ENCODE measurements around the gene ETV3.

DNA sequence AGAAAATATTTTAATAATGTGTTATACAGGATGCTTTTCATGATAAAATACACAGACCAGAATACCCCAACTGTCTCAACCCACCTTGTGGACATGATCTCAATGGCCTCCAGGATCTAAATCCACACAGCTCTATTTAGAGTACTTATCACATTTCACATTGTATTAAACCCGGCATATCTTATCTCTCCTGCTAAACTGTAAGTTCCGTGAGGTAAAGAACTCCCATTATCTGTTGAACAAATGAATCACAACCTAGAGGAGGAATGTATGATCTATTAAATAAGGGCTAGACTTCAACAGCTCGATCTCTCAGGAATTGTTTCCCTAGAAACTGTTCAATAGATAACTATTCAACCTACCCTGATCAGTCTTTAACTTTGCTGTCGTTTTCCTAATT is 6.9 kb downstream of the ETV3 start:
- TF ChIP-seq TAF1 (IDR thresholded peaks at IDR 0.05; ENCODE audit: borderline replicate concordance, insufficient read depth, low read length): no peak
- TF ChIP-seq SIN3A (IDR thresholded peaks at IDR 0.05; ENCODE audit: borderline replicate concordance, insufficient read depth, low read length): no peak
- no peak for TF ChIP-seq POLR2AphosphoS5 (IDR thresholded peaks at IDR 0.05; ENCODE audit: low read depth, low read length)
- TF ChIP-seq, protein P1, sequence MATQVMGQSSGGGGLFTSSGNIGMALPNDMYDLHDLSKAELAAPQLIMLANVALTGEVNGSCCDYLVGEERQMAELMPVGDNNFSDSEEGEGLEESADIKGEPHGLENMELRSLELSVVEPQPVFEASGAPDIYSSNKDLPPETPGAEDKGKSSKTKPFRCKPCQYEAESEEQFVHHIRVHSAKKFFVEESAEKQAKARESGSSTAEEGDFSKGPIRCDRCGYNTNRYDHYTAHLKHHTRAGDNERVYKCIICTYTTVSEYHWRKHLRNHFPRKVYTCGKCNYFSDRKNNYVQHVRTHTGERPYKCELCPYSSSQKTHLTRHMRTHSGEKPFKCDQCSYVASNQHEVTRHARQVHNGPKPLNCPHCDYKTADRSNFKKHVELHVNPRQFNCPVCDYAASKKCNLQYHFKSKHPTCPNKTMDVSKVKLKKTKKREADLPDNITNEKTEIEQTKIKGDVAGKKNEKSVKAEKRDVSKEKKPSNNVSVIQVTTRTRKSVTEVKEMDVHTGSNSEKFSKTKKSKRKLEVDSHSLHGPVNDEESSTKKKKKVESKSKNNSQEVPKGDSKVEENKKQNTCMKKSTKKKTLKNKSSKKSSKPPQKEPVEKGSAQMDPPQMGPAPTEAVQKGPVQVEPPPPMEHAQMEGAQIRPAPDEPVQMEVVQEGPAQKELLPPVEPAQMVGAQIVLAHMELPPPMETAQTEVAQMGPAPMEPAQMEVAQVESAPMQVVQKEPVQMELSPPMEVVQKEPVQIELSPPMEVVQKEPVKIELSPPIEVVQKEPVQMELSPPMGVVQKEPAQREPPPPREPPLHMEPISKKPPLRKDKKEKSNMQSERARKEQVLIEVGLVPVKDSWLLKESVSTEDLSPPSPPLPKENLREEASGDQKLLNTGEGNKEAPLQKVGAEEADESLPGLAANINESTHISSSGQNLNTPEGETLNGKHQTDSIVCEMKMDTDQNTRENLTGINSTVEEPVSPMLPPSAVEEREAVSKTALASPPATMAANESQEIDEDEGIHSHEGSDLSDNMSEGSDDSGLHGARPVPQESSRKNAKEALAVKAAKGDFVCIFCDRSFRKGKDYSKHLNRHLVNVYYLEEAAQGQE (IDR thresholded peaks at IDR 0.05; ENCODE audit: insufficient read depth in 1 of 2, low read depth in 2 of 2, low read length in 2 of 2): no peak
- no peak for TF ChIP-seq FOXP2 (optimal IDR thresholded peaks at IDR 0.05; ENCODE audit: borderline replicate concordance, extremely low read depth, extremely low read length, insufficient read depth)
